SK-N-SH treated with all-trans-retinoic acid at 6 μM for 48 hours (cell line): ENCODE results near the gene AATF.

ENCODE experiments used
- ARNTL ChIP-seq: fragments of 450-650 bp; formaldehyde crosslinking; IDR thresholded peaks from 2 replicates; pipeline ENCODE4 v1.5.0; 2020; ENCODE audit warnings: low read depth, mild to moderate bottlenecking, moderate library complexity, borderline replicate concordance
- ISL1 ChIP-seq: fragments of 250-450 bp; sonication (Bioruptor Pico); IDR thresholded peaks from 2 replicates; pipeline ENCODE4 v2.1.2; 2022; ENCODE audit warnings: mild to moderate bottlenecking, moderate library complexity
- OSR1 ChIP-seq: fragments of 250-450 bp; sonication (Bioruptor Pico); IDR thresholded peaks from 2 replicates; pipeline ENCODE4 v1.8.0; 2022; ENCODE audit warnings: moderate library complexity, mild to moderate bottlenecking, inconsistent platforms
- PPARA ChIP-seq: fragments of 250-450 bp; sonication (Bioruptor Pico); IDR thresholded peaks from 2 replicates; pipeline ENCODE4 v1.5.0; 2020; ENCODE audit warnings: mild to moderate bottlenecking, borderline replicate concordance
- TOX ChIP-seq: fragments of 250-450 bp; sonication (Bioruptor Pico); IDR thresholded peaks from 2 replicates; pipeline ENCODE4 v1.8.0; 2021; ENCODE audit warnings: mild to moderate bottlenecking, moderate library complexity, borderline replicate concordance
- ZFP3 ChIP-seq: fragments of 250-450 bp; sonication (Bioruptor Pico); IDR thresholded peaks from 2 replicates; pipeline ENCODE4 v1.5.0; 2020; ENCODE audit warnings: mild to moderate bottlenecking, moderate library complexity
- ZFP30 ChIP-seq: fragments of 450-650 bp; formaldehyde crosslinking; IDR thresholded peaks from 2 replicates; pipeline ENCODE4 v1.5.0; 2022; ENCODE audit warnings: mild to moderate bottlenecking, moderate library complexity
- ZNF70 ChIP-seq: fragments of 450-650 bp; formaldehyde crosslinking; IDR thresholded peaks from 2 replicates; pipeline ENCODE4 v1.5.0; 2020; ENCODE audit warnings: mild to moderate bottlenecking, moderate library complexity
- TF ChIP-seq, protein P1 (sequence below): fragments of 250-450 bp; sonication (Bioruptor Pico); IDR thresholded peaks from 2 replicates; pipeline ENCODE4 v1.5.1; 2020; ENCODE audit warnings: low read depth, mild to moderate bottlenecking, moderate library complexity
- TF ChIP-seq, protein P2 (sequence below): fragments of 250-450 bp; sonication (Bioruptor Pico); IDR thresholded peaks from 2 replicates; pipeline ENCODE4 v1.8.0; 2020; ENCODE audit warnings: mild to moderate bottlenecking, moderate library complexity, borderline replicate concordance

DNA sequence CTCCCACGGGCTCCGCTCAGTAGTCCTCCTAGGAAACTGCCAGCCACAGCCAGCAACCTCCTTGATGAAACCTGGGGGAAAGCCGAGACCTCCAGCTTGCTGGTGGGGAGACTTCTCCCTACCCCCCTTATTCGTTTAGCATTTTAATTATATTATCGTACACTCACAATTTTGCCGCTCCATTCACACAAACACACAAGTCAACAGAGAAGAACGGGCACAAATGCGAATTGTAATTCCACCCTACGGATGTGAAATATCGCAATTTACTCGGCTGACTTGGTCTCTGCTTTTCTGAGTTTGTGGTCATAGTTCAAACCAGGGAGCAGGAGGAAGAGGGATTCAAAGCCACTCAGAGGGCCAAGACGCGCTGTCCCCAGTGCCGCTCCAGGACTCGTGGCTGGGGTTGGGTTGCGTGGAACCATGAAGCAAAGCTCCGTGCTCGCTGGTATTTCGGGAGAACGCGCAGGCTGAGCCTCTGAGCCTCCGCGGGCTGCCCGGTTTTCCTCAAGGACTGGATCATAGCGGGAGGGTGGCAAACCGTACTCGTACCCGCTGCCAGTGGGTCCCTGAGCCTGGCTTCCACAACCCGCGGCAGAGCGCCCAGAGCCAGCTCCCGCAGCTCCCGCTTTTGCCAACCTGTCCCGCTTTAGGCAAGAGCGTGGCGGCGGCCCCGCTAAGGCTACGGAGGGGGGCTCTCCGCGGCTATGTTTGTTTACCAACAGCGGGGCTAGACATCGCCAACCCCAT is 9.5 kb upstream of the AATF start:
- TF ChIP-seq OSR1 (CRISPR knock-in tag) (no peak), ZFP3 (no peak), PPARA (CRISPR knock-in tag) (no peak), ISL1 (CRISPR knock-in tag) (no peak), TOX (CRISPR knock-in tag) (no peak), ARNTL (CRISPR knock-in tag) (no peak), ZNF70 (no peak), ZFP30 (CRISPR knock-in tag) (no peak)
- TF ChIP-seq, protein P1, sequence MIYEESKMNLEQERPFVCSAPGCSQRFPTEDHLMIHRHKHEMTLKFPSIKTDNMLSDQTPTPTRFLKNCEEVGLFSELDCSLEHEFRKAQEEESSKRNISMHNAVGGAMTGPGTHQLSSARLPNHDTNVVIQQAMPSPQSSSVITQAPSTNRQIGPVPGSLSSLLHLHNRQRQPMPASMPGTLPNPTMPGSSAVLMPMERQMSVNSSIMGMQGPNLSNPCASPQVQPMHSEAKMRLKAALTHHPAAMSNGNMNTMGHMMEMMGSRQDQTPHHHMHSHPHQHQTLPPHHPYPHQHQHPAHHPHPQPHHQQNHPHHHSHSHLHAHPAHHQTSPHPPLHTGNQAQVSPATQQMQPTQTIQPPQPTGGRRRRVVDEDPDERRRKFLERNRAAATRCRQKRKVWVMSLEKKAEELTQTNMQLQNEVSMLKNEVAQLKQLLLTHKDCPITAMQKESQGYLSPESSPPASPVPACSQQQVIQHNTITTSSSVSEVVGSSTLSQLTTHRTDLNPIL (CRISPR knock-in tag) = no peak
- TF ChIP-seq, protein P2, sequence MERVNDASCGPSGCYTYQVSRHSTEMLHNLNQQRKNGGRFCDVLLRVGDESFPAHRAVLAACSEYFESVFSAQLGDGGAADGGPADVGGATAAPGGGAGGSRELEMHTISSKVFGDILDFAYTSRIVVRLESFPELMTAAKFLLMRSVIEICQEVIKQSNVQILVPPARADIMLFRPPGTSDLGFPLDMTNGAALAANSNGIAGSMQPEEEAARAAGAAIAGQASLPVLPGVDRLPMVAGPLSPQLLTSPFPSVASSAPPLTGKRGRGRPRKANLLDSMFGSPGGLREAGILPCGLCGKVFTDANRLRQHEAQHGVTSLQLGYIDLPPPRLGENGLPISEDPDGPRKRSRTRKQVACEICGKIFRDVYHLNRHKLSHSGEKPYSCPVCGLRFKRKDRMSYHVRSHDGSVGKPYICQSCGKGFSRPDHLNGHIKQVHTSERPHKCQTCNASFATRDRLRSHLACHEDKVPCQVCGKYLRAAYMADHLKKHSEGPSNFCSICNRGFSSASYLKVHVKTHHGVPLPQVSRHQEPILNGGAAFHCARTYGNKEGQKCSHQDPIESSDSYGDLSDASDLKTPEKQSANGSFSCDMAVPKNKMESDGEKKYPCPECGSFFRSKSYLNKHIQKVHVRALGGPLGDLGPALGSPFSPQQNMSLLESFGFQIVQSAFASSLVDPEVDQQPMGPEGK (CRISPR knock-in tag) = no peak
